Hepatocyte (in vitro differentiated cells): ENCODE measurements around the gene TRIM61. TPM values are rescaled to one million over a fixed set of nuclear protein-coding genes. Genes with fewer than 3 reads are reported as not detected.

Source experiments
- DNase-seq: peaks from one replicate; pipeline ENCODE4 v3.0.0-alpha.2; 2016; ENCODE audit warnings: low spot score
- H2AFZ ChIP-seq: fragments of 200-600 bp; sonication (generic); 2 replicates; pipeline ENCODE4 v1.6.0; 2016; ENCODE audit warnings: antibody characterized with exemption, mild to moderate bottlenecking
- H3K27ac ChIP-seq: fragments of 200-600 bp; sonication (generic); 2 replicates; pipeline ENCODE4 v1.5.1; 2016; ENCODE audit warnings: mild to moderate bottlenecking
- H3K27me3 ChIP-seq: fragments of 200-600 bp; sonication (generic); 2 replicates; pipeline ENCODE4 v1.6.1; 2016
- H3K36me3 ChIP-seq: fragments of 200-600 bp; sonication (generic); replicated peaks from 2 replicates; pipeline ENCODE4 v1.5.1; 2016; ENCODE audit warnings: low read depth; ENCODE audit not compliant: insufficient read depth
- H3K4me1 ChIP-seq: fragments of 200-600 bp; sonication (generic); 2 replicates; pipeline ENCODE4 v1.5.1; 2016; ENCODE audit warnings: mild to moderate bottlenecking, moderate library complexity; ENCODE audit not compliant: insufficient read depth
- H3K4me2 ChIP-seq: fragments of 200-600 bp; sonication (generic); 2 replicates; pipeline ENCODE4 v1.6.0; 2016
- H3K4me3 ChIP-seq: fragments of 200-600 bp; sonication (generic); 2 replicates; pipeline ENCODE4 v1.5.1; 2016; ENCODE audit warnings: mild to moderate bottlenecking
- H3K79me2 ChIP-seq: fragments of 200-600 bp; sonication (generic); 2 replicates; pipeline ENCODE4 v1.6.0; 2017; ENCODE audit warnings: mild to moderate bottlenecking
- H3K9me2 ChIP-seq: fragments of 200-600 bp; sonication (generic); replicated peaks from 2 replicates; pipeline ENCODE4 v1.6.0; 2017; ENCODE audit warnings: mild to moderate bottlenecking; ENCODE audit not compliant: insufficient read depth
- H3K9me3 ChIP-seq: fragments of 200-600 bp; sonication (generic); 2 replicates; pipeline ENCODE4 v1.5.1; 2016; ENCODE audit warnings: low read depth, mild to moderate bottlenecking
- H4K20me1 ChIP-seq: fragments of 200-600 bp; sonication (generic); 2 replicates; pipeline ENCODE4 v1.6.0; 2016; ENCODE audit warnings: mild to moderate bottlenecking; ENCODE audit not compliant: insufficient read depth, poor library complexity, severe bottlenecking
- CTCF ChIP-seq: fragments of 200-600 bp; sonication (generic); IDR thresholded peaks from 2 replicates; pipeline ENCODE4 v1.5.1; 2016; ENCODE audit warnings: antibody characterized with exemption, mild to moderate bottlenecking; ENCODE audit not compliant: poor library complexity
- EZH2 ChIP-seq: fragments of 200-600 bp; sonication (generic); IDR thresholded peaks from 2 replicates; pipeline ENCODE4 v1.6.1; 2016; ENCODE audit warnings: antibody characterized with exemption, mild to moderate bottlenecking, borderline replicate concordance
- EZH2phosphoT487 ChIP-seq: fragments of 200-600 bp; sonication (generic); IDR thresholded peaks from one replicate; pipeline ENCODE4 v1.6.1; 2018; ENCODE audit warnings: antibody characterized with exemption, mild to moderate bottlenecking, low read depth, moderate library complexity; ENCODE audit not compliant: unreplicated experiment, severe bottlenecking
- WGBS: methylation state at CpG from one replicate; pipeline ENCODE4 v1.1.6; 2016; ENCODE audit warnings: low lambda C conversion rate; ENCODE audit errors: missing lambda C conversion rate; 5-methylcytosine and 5-hydroxymethylcytosine counted together
- polyA plus RNA-seq: library from polyadenylated mRNA; unstranded; fragments of >200 nt; fragmentation: Nextera tagmentation; extraction: Ambion mirVana; gene quantifications from 2 replicates; pipeline ENCODE4 v1.2.1, GENCODE V29; 2016
- total RNA-seq: library from RNA; depleted of rRNA; stranded (reverse); fragments of >200 nt; gene quantifications from 2 replicates; pipeline ENCODE4 v1.2.3, GENCODE V29; 2014

TRIM61 gene
- total and polyA plus RNA-seq, 2 experiments from 2014 or later: not detected

GRCh38 chr4:165013691-165014090 is 36.2 kb upstream of the TRIM61 start:
- Histone ChIP-seq H3K4me3 (no peak overlapping the region), H3K9me2 (no peaks in the 10 kb centered on the region), H3K79me2 (no peaks in the 10 kb centered on the region), H3K27me3 (no peaks in the 10 kb centered on the region), H2AFZ (no peak overlapping the region), H3K9me3 (no peaks in the 10 kb centered on the region), H3K36me3 (no peaks in the 10 kb centered on the region), H3K27ac (no peak overlapping the region), H3K4me1 (no peaks in the 10 kb centered on the region), H3K4me2 (no peak overlapping the region), H4K20me1 (no peaks in the 10 kb centered on the region)
- no peak for DNase-seq
- TF ChIP-seq EZH2phosphoT487: no peak
- TF ChIP-seq CTCF: no peak
- TF ChIP-seq EZH2: no peak

- H3K4me1 ChIP-seq: no peaks in the 10 kb centered on the region
- no peaks in the 10 kb centered on the region for H3K79me2 ChIP-seq
- 88% methylated on average over 5 of the region's 5 CpGs for WGBS
- H3K36me3 ChIP-seq: no peaks in the 10 kb centered on the region
- no peaks in the 10 kb centered on the region for H3K27me3 ChIP-seq
- no peak overlapping the region for H3K4me2 ChIP-seq
- H3K9me3 ChIP-seq: no peaks in the 10 kb centered on the region
- TF ChIP-seq EZH2 (no peak), CTCF (no peak), EZH2phosphoT487 (no peak)
- H3K9me2 ChIP-seq: no peaks in the 10 kb centered on the region
- H3K4me3 ChIP-seq: no peak overlapping the region
- no peak overlapping the region for H3K27ac ChIP-seq
- no peak for DNase-seq
- no peaks in the 10 kb centered on the region for H4K20me1 ChIP-seq
- H2AFZ ChIP-seq: no peak overlapping the region
These were observed 33.9 kb upstream of the TRIM61 start for GRCh38 chr4:165011403-165011802.

- H3K4me3 ChIP-seq: no peak overlapping the region
- 91% methylated on average over 8 of the region's 8 CpGs for WGBS
- H3K9me3 ChIP-seq: no peaks in the 10 kb centered on the region
- DNase-seq: no peak
- no peak overlapping the region for H3K27ac ChIP-seq
- H3K79me2 ChIP-seq: no peaks in the 10 kb centered on the region
- no peaks in the 10 kb centered on the region for H3K4me1 ChIP-seq
- no peak overlapping the region for H2AFZ ChIP-seq
- H3K9me2 ChIP-seq: no peaks in the 10 kb centered on the region
- TF ChIP-seq EZH2 (no peak), EZH2phosphoT487 (no peak), CTCF (no peak)
- no peaks in the 10 kb centered on the region for H3K36me3 ChIP-seq
- no peaks in the 10 kb centered on the region for H4K20me1 ChIP-seq
- H3K27me3 ChIP-seq: no peaks in the 10 kb centered on the region
- H3K4me2 ChIP-seq: no peak overlapping the region
These were observed 33.5 kb upstream of the TRIM61 start for GRCh38 chr4:165010991-165011390.

GRCh38 chr4:165010487-165010886 is 33.0 kb upstream of the TRIM61 start:
- Histone ChIP-seq H3K4me3 (no peak overlapping the region), H3K4me2 (no peak overlapping the region), H3K4me1 (no peaks in the 10 kb centered on the region), H3K27me3 (no peaks in the 10 kb centered on the region), H2AFZ (no peak overlapping the region), H3K9me2 (no peaks in the 10 kb centered on the region), H3K36me3 (no peaks in the 10 kb centered on the region), H3K9me3 (no peaks in the 10 kb centered on the region), H3K27ac (no peak overlapping the region), H4K20me1 (no peaks in the 10 kb centered on the region), H3K79me2 (no peaks in the 10 kb centered on the region)
- no peak for DNase-seq
- 96% methylated on average over 2 of the region's 2 CpGs for WGBS
- no peak for TF ChIP-seq CTCF
- no peak for TF ChIP-seq EZH2
- TF ChIP-seq EZH2phosphoT487: no peak
